Measurements from ENCODE around the gene CAPN13. TPM values are rescaled to one million over a fixed set of nuclear protein-coding genes. Genes with fewer than 3 reads are reported as not detected.

Gene CAPN13
- total and polyA plus RNA-seq, 2 of the 4 experiments (the other 2 are of a cell fraction), result not detected

GRCh38 chr2:30821960-30822359, 14.7 kb upstream of the CAPN13 start:
- H3K4ac ChIP-seq (ENCODE audit: low read depth, low read length), result no peak overlapping the region
- H3K9me3 ChIP-seq (ENCODE audit: control insufficient read depth, insufficient read depth, low read length), result no peaks in the 10 kb centered on the region
- DNase-seq, result no peak
- no peaks in the 10 kb centered on the region for H3K36me3 ChIP-seq (ENCODE audit: control insufficient read depth, insufficient read depth, low read length)
- H3K79me1 ChIP-seq (ENCODE audit: low read depth in 1 of 2, low read length in 2 of 2), result no peaks in the 10 kb centered on the region
- no peak overlapping the region for H3K9ac ChIP-seq (ENCODE audit: low read depth, low read length)
- H3K18ac ChIP-seq (ENCODE audit: low read depth, low read length), result no peak overlapping the region
- no peak overlapping the region for H3K4me3 ChIP-seq (ENCODE audit: insufficient read depth, low read depth, low read length)
- in situ Hi-C loops (cut with MboI; ENCODE audit: low sequenced_read_pairs), result no loop called here
- no peak overlapping the region for H3K23ac ChIP-seq (ENCODE audit: low read depth, low read length)
- no peak overlapping the region for H2BK20ac ChIP-seq (ENCODE audit: low read depth, low read length)
- no peaks in the 10 kb centered on the region for H3K27me3 ChIP-seq (ENCODE audit: control insufficient read depth, insufficient read depth, low read length)
- H3K9me1 ChIP-seq (ENCODE audit: insufficient read depth, low read length), result no peaks in the 10 kb centered on the region
- no peak overlapping the region for H2AK5ac ChIP-seq (ENCODE audit: low read depth, low read length)
- no peak overlapping the region for H3K4me2 ChIP-seq (ENCODE audit: low read depth, low read length)
- no peak overlapping the region for H4K8ac ChIP-seq (ENCODE audit: low read depth in 2 of 2, low read length in 2 of 2)
- H3K14ac ChIP-seq (replicated peaks; ENCODE audit: low read depth, low read length), result no peak overlapping the region
- no peak overlapping the region for H2BK120ac ChIP-seq (ENCODE audit: low read depth, low read length)
- no peak overlapping the region for H2AK9ac ChIP-seq (replicated peaks; ENCODE audit: low read depth, low read length, poor library complexity)
- ChIA-PET POLR2A (ENCODE audit: unreplicated experiment) (no interaction called here), CTCF (no interaction called here)
- no peak overlapping the region for H4K91ac ChIP-seq (ENCODE audit: insufficient read depth, low read depth, low read length)
- H3K27ac ChIP-seq (ENCODE audit: insufficient read depth, low read length), result no peak overlapping the region
- no TSS peak for BruUV-seq (replicated peaks)
- no peak overlapping the region for H3K56ac ChIP-seq (ENCODE audit: extremely low read depth, insufficient read depth, low read length)
- no peak for TF ChIP-seq CHD1 (IDR thresholded peaks at IDR 0.05; ENCODE audit: low read depth, low read length)
- no peak for TF ChIP-seq ELK1 (IDR thresholded peaks at IDR 0.05; ENCODE audit: borderline replicate concordance, low read depth, low read length)
- TF ChIP-seq SMC3 (IDR thresholded peaks at IDR 0.05; ENCODE audit: low read depth, low read length), result no peak
- no peak for TF ChIP-seq CEBPB (IDR thresholded peaks at IDR 0.05; ENCODE audit: low read depth, low read length)
- TF ChIP-seq NFE2L2 (IDR thresholded peaks at IDR 0.05; ENCODE audit: low read depth, low read length), result no peak
- no peak for TF ChIP-seq MAZ (IDR thresholded peaks at IDR 0.05; ENCODE audit: borderline replicate concordance, low read depth, low read length)
- TF ChIP-seq RAD21 (IDR thresholded peaks at IDR 0.05; ENCODE audit: low read length), result no peak
- H2BK5ac ChIP-seq (ENCODE audit: low read depth, low read length, poor library complexity, severe bottlenecking), result no peak overlapping the region
- no peaks in the 10 kb centered on the region for H4K20me1 ChIP-seq (ENCODE audit: insufficient read depth, low read length)
- H2AFZ ChIP-seq (replicated peaks; ENCODE audit: low read length, poor library complexity), result no peak overlapping the region
- no peak for ATAC-seq (ENCODE audit: low read depth)
- intact Hi-C loops (cut with micrococcal nuclease), result no loop called here
- H4K5ac ChIP-seq (ENCODE audit: low read depth, low read length), result no peak overlapping the region
- dilution Hi-C loops (cut with HindIII; ENCODE audit: low sequenced_read_pairs, unreplicated experiment), result no loop called here
- H3K4me1 ChIP-seq (ENCODE audit: control insufficient read depth, insufficient read depth, low read length), result no peaks in the 10 kb centered on the region
- WGBS, 2 experiments (ENCODE audit: extremely low coverage in 2 of 2, insufficient read length in 1 of 2), result 42% methylated on average over 5 of the region's 9 CpGs; no CpG with 5 or more reads in 1 of the 2 experiments
- no peak overlapping the region for H2BK15ac ChIP-seq (ENCODE audit: low read depth, low read length)
